Daoy (cell line): ENCODE measurements around the gene TESK2. TPM values are rescaled to one million over a fixed set of nuclear protein-coding genes. Genes with fewer than 3 reads are reported as not detected.

ENCODE experiments used
- DNase-seq: peaks from one replicate; pipeline ENCODE4 v3.0.0-alpha.2; 2015; ENCODE audit warnings: low read depth
- total RNA-seq: library from RNA; depleted of rRNA; stranded (reverse); fragments of >200 nt; shearing (Covaris generic); gene quantifications from 2 replicates; pipeline ENCODE4 v1.2.3, GENCODE V29; 2014

Gene TESK2
- total RNA-seq, 1 experiment from 2014 or later: 0.91 TPM

DNA sequence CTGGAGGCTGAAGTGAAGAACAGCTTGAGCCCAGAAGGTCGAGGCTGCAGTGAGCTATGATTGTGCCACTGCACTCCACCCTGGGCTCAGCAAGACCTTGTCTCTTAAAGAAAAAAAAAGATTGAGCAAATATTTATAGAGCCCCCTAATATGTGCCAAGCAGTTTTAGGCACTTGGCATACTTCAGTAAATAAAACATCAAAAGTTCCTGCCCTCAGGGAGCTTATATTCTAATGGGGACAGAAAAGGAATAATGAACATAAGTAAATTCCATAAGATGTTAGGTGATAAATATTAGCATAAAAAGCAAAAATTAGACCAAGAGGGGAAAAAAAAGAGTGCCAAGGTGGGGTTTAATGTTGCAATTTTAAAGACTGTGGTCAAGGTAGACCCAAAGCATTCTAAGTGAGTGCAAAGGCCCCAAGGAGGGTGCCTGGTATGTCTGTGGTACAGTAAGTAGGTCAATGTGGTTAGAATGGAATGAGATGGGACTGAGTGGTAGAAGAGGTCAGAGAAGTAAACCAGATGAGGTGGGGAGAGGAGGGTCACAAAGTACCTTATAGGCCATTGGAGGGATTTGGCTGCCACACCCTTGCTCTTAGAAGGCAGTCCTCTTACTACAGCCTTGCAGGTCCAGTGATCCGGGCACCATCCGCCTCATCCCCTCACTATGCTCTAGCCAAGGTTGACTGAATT lies 153.2 kb downstream of the TESK2 start:
- DNase-seq: peak; percentile 23

DNA sequence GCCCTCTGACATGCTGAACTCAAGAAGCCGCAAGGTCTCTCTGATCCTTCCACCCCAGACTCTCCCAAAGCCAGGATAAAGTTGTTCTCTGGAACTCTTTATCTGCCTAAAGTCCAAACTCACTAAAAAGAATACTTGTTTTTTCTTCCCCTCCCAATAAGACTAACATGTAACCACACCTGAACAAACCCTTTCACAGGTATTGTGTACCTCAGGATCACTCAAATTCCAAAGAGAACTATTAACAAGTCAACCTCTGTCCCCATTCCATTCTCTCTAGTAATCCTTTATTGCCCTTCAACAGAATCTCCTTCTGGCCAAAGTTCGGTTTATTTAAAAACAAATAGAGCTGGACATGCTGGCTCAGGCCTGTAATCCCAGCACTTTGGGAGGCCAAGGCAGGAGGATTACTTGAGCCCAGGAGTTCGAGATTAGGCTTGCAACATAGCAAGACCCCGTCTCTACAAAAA lies 155.1 kb downstream of the TESK2 start:
- DNase-seq: no peak

DNA sequence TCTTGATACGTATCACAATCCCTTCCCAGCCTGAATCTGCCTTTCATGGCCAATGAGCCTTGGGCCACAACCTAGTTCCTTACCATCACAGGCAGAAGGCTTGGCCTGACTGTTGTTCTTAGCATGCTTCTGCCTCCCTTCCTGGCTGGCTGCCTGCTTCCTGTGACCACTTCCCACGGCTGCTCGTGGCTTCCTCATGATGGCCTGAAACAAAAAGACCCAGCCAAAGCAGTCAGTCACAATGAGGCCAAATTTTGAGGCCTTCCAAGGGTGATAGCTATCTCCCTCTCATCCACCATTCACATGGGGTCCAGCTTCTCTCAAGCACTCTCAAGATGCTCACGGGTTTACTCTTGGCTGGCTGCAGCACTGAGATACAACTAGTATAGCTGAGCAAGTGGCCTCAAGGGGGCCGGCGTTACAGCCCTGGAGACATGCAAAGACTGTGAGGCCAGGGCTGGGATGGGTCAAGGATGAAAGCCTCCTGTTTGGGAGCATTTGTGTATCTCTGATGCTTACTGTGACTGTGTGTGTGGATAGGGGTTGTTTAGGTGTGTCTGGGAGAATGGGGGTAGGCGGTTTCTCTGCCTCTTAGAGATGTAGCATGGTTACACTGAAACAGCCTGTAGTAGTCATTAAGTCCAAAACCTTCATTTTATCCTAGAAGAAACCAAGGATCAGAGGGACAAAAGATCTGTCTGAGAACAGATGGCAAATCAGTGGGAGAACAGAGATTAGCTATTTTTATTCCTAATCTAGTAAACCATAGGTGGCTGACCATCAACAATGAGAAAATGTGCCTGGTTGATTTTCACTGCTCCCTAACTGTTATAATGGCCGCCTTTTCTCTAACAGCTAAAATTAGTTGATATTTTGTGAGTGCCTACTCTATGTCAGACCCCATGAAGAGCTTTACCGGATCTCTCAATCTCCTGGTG lies 156.4 kb downstream of the TESK2 start:
- no peak for DNase-seq

DNA sequence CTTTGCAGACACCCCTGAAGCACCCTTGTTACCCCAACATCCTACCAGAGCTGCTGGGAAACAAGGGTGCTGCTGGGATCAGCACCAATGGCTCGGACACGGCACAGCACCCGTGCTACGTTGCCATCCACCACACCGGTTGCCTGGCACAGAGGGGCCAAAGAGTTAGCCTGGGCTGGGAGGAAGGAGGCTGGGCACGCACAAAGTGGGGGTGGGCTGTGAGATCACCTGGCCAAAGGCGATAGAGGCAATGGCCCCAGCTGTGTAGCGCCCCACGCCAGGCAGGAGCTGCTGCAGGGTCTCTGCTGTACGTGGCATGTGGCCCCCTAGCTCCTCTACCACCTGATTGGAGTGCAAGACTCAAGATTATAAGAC lies 158.6 kb downstream of the TESK2 start:
- DNase-seq: no peak

DNA sequence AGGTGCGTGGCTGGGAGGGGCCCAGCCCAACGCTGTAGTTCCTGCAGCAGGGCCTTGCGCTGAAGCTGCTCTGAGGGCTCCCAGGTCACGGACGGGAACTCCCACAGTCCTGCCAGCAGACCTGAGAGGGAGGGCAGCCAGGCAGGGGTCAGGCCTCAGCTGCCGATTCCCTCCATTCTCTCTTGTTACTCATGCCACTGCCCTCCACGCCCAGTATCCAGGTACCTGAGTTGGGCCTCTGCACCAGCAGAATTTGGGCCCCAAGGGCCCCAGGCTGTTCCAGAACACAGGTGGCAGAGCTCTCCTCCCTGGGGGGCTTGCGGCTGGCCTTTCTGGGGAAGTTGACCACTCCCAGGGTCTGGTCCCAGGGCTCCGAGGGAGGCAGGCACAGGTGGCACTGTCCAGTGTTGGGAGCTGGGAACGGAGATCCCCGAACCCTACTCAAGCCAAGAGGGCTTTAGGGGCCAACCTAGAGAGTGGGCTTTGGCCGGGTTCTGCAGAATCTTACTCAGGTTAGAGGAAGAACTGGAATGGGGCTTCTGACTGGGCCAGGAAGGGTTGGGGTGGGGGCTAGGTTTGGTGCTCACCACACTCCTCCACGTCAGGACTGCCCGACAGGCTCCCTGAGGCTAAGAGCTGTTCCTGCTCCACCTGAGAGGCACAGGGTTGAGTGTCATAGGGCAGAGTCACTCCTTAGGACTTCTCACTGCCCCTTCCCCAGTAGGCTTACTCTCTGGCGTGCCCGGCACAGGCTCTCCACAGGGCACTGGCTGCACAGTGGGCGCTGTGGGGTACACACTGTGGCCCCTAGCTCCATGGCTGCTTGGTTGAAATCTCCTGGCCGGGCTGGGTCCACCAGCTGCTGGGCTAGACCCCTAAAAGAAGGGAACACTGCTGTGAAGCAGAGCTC lies 159.3 kb downstream of the TESK2 start:
- DNase-seq: no peak

DNA sequence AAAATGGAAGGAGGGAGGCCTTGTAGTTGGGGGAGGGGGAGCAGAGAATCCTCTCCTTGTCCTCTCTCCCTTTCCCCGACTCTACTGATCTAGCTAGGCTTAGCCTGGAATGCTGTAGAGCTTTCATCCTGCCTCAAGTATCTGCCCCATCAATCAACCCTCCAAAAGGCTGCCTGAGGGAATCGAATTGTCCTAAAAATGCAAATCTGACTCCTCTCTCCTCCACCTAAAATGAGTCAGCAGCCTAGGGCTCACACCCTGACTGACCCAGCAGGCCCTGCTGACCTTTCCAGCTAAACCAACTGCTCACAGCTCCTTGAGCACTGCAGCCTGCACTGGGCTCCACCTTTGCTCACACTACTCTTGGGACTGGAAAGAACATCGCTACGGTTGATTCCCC lies 161.5 kb downstream of the TESK2 start:
- DNase-seq: no peak

DNA sequence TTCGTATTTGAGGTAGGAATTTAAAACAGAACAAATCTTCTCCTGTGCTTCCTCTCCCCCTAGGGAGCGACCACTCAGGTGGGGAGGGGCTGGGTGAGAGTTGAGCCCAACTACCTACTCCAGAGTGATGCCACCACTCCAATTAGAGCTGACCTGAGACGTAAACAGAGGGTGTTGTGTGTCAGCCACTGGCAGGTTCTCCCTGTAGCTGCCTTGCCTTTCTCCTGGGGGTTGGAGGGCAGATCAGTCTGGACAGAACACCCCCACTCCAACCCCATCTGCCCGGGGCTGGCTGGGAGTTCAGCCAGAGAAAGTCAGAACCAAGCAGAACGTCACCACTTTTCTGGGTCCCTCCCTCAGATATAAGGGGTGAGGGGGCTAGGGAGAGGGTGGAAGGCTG lies 162.3 kb downstream of the TESK2 start:
- no peak for DNase-seq

DNA sequence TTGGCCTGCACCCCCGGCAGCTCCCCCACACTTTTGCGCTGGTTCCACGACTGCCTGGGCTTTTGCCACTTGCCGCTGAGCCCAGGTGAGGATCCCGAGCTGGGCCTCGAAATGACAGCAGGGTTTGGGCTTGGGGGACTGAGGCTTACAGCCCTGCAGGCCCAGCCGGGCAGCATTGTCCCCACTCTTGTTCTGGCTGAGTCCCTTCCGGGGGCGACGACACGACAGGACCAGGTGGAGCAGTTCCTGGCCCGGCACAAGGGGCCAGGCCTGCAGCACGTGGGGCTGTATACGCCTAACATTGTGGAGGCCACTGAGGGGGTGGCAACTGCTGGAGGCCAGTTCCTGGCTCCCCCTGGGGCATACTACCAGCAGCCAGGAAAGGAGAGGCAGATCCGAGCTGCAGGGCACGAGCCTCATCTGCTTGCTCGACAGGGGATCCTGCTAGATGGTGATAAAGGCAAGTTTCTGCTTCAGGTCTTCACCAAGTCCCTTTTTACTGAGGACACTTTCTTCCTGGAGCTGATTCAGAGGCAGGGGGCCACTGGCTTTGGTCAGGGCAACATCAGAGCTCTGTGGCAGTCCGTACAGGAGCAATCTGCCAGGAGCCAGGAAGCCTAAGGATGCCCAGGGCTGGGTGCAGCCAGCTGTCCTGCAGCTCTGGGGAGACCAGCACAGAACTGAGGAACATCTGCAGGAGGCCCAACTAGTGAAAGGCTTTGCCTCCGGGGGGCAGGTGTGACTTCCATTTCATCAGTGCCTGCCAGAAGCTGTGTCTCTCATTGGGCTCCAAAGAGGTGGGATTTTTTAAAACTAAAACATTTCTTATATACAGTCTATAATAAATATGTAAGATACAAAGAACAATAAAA lies 163.1 kb downstream of the TESK2 start:
- DNase-seq: no peak

DNA sequence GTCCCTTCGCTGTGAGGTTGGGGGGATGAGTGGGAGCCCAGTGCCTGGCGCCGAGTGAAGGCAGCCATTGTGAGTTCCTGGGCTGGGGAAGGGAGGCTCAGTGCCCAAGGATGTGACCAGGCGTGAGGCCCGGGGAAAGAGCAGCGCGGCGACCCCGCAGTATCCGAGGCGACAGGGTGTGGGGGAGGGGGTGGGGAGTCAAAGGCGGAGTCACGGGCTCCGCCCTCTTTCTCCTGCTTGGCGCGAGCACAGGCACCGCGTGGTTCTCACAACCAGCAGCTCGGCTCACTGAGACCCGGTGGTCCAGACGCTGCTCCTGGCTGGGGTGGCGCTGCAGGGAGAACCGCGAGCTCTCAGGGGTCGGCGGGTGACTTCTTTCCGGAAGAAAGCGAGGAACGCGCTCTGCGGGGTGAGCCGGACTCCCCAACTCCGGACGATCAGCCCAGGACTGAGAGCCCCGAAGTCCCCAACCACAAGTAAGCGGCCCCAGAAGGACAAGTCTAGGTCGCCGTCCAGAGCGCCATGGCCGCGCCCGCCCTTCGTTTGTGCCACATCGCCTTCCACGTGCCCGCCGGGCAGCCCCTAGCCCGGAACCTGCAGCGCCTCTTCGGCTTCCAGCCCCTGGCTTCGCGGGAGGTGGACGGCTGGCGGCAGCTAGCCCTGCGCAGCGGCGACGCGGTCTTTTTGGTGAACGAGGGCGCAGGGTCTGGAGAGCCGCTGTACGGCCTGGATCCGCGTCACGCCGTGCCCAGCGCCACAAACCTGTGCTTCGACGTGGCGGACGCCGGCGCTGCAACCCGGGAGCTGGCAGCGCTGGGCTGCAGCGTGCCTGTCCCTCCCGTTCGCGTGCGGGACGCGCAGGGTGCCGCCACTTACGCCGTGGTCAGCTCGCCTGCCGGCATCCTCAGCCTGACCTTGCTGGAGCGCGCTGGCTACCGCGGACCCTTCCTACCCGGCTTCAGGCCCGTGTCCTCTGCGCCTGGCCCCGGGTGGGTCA lies 164.0 kb downstream of the TESK2 start, which contains the start of gene HPDL:
HPDL (plus strand) TSS at position 269 of the 997 bp plus-strand sequence; CDS start at position 523, 254 bp downstream.
- DNase-seq: peak; percentile 34

DNA sequence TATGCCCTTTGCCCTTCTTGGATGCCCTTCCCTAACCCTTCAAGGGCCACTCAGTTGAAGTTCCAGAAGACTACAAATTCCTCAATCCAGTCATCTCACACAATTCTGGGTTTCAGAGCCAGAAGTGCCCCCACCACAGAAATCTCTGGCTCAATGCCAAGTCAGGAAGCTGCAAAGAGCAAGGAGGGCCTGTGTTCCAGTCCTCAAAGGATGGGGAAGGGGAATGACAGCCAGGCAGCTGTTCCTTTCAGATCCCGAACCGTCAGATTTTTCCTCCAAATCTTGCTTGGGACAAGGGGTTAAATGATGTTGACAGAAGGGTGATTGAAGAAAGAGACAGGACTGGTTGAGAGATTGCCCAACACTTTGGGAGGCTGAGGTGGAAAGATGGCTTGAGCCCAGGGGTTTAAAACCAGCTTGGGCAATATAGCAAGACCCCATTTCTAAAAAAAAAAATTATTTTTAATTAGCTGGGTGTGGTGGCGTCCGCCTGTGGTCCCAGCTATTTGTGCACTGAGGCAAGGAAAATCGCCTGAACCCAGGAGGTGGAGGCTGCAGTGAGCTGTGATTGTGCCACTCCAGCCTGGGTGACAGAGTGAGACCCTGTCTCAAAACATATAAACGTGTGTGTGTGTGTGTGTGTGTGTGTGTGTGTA lies 165.0 kb downstream of the TESK2 start:
- no peak for DNase-seq

DNA sequence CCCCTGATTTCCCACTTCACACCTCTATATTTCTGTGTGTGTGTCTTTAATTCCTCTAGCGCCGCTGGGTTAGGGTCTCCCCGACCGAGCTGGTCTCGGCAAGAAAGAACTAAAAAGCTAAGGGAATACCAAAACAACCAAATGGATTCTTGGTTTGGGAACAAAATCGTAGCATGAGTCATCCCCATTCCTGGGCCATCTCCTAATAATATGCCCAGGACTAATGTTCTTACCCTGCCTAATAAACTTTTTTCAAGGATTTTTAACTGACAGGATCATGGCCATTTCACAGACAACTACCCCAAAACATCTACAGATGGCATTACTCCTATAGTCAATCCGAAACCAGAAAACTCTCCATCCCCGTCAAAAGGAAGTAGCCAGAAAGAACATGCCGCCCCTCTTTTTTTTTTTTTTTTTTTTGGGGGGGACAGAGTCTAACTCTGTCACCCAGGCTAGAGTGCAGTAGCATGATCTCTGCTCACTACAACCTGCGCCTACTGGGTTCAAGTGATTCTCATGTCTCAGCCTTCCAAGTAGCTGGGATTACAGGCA lies 168.4 kb downstream of the TESK2 start:
- no peak for DNase-seq

DNA sequence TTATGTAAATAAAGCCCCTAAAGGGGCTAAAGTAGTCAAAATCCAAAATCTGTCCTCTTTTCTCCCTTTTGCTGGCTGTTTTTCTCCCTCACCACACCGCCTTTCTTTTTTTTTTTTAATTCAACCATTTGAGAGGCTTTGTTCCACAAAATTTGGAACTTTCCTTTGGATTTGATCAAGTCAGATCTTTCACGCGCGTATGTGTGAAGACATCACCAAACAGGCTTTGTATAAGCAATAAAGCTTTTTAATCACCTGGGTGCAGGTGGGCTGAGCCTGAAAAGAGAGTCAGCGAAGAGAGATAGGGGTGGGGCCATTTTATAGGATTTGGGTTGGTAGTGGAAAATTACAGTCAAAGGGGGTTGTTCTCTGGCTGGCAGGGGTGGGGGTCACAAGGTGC lies 169.5 kb downstream of the TESK2 start:
- no peak for DNase-seq

DNA sequence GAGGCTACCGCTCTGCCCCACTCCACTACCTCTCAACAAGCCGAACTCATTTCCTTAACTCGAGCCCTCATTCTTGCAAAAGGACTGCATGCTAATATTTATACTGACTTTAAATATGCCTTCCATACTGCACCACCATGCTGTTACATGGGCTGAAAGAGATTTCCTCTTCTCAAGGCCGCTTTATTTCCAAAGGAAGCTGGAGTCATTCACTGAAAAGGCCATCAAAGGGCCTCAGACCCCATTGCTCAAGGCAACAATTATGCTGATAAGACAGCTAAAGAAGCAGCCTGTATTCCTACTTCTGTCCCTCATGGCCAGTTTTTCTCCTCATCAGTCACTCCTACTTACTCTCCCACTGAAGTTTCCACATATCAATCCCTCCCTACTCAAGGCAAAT lies 171.2 kb downstream of the TESK2 start:
- no peak for DNase-seq

DNA sequence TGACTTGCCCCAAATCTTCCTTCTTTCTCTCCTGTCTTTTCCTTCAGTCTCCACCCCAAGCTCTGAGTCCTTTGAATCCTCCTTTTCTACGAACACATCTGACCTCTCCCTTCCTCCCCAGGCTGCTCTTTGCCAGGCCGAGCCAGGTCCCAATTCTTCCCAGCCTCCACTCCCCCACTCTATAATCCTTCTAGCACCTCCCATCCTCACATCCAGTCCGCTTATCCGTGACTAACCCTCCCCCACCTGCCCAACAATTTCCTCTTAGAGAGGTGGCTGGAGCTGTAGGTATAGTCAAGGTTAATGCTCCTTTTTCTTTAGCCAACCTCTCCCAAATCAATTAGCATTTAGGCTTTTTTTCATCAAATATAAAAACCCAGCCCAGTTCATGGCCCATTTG lies 173.8 kb downstream of the TESK2 start:
- no peak for DNase-seq

DNA sequence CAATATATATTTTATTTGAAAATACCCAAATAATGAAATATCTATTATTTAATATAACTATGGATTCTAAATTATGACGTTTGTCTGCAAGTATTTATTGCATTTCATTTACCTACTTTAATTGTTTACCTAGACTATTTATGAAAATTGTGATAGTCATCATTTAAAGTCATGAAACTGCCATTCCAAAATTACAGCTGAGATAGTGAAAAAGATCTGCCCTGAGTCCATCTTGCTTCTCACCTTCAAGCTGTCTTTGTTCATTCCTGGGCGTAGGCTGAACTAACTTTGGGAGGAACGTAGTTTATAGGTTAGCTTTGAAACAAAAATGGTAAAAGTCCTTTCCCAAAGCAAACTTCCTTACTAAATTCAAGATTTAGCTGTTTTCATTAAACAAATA lies 176.7 kb downstream of the TESK2 start:
- no peak for DNase-seq

DNA sequence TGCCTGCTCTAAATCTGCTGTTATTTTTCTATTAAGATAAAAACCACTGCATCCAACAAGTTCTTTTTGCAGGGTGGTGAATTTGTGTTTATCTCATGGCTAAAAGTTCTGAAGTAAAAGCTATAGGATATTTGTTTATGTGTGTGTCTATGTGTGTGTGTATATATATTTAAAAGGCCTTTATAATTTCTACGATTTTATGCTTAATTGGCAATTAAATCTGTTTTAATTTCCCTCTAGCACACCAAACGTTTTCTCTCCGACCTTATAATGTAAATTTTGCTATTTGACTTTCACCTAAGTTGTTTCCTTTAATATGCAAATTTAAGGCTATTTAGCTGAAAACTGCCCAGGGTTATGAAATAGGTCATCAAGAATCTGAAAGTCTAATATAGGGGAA lies 184.1 kb downstream of the TESK2 start:
- DNase-seq: no peak

DNA sequence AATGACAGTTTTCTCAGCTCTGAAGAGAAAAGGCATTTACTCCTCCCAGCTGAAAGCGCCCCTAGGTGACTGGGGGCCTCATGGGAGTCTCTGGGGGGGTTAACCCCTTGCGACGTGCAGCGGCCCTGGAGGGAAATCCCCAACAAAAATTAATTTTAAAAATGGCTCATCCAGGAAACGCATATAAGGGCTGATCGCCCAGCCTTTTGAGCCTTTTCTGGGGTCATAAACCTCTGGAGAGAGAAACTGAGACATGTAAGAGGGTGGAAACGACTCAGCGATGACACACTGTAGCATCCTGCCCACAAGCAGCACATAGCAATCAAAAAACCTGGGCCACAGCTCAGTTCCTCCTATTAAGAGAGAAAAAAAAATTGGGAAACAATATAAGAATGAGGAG lies 184.6 kb downstream of the TESK2 start:
- peak; percentile 68 for DNase-seq

DNA sequence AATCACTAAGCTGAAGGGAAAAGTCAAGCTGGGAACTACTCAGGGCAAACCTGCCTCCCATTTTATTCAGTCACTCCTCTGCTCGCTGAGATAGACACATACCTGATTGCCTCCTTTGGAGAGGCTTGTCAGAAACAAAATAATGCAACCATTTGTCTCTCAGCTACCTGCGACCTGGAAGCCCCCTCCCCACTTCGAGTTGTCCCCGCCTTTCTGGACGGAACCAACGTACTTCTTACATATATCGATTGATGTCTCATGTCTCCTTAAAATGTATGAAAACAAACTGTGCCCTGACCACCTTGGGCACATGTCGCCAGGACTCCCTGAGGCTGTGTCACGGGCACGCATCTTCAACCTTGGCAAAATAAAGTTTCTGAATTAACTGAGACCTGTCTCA lies 185.7 kb downstream of the TESK2 start:
- no peak for DNase-seq
